ENCODE measurements around the gene ZNF665. TPM values are rescaled to one million over a fixed set of nuclear protein-coding genes. Genes with fewer than 3 reads are reported as not detected.
A peak's percentile ranks its signal among the peaks of the same experiment; 100 is the strongest.

The ZNF665 gene
- total and polyA plus RNA-seq, 3 experiments from 2014 or later: 5.0 to 8.7 (median 5.6) TPM

DNA sequence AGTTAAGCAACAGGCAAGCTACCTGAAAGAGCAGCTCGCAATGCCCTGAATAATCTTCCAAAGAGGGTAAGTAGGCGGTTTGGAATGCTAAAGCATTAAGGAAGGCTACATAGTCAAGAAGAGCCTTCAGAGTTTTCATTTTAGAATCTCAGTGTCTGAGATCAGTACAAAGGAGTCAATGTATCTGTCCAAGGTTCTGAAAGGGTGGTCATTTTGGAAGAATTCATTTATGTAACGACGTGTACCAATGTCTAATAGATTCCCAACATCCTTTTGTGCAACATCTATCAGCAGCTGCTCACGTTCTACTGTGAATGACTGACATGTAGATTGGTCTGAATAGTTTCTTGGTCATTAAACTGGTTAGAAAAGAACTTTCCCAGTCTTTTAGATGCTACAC, 15.2 kb downstream of the ZNF665 start:
- Histone ChIP-seq H3K27ac (ENCODE audit: low read depth, low read length) (no peak overlapping the region), H3K36me3 (ENCODE audit: insufficient read depth, low read length) (no peaks in the 10 kb centered on the region), H3K4me1 (ENCODE audit: insufficient read depth, low read length) (no peaks in the 10 kb centered on the region), H3K9me3 (ENCODE audit: low read length) (peaks cover 14% of the 10 kb centered on the region), H3K4me3 (ENCODE audit: low read length) (no peak overlapping the region), H3K27me3 (ENCODE audit: insufficient read depth, low read length, poor library complexity, severe bottlenecking) (no peaks in the 10 kb centered on the region)
- H3K9me3 Mint-ChIP-seq: peaks cover 23 to 68% (median 38%) of the 10 kb centered on the region in 5 donors
- ChIA-PET CTCF (no interaction called here), POLR2A (no interaction called here)
- no peak for DNase-seq
- H3K27me3 Mint-ChIP-seq: no peaks in the 10 kb centered on the region
- peaks cover 12 to 73% (median 63%) of the 10 kb centered on the region in 3 donors for H3K36me3 Mint-ChIP-seq
- H3K4me1 Mint-ChIP-seq: no peaks in the 10 kb centered on the region
- no peak overlapping the region for H3K27ac Mint-ChIP-seq
- H3K4me3 Mint-ChIP-seq: no peak overlapping the region

DNA sequence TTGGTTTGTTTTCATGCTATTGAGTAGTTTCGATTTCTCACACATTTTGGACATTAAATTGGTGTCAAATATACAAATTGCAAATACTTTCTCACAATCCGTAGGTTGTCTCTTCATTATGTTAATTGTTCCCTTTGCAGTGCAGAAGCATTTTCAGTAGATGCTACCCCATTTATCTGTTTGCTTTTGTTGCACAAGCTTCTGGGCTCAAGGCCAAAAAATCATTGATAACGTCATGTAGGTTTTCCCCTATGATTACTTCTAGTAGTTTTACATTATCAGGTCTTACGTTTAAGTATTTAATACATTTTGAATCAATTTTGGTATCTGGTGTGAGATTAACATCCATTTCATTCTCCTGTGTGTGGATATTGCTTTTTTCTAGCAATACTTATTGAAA, 20.3 kb downstream of the ZNF665 start:
- CTCF ChIA-PET: no interaction called here
- peaks cover 8 to 52% (median 46%) of the 10 kb centered on the region in 3 donors for H3K36me3 Mint-ChIP-seq

DNA sequence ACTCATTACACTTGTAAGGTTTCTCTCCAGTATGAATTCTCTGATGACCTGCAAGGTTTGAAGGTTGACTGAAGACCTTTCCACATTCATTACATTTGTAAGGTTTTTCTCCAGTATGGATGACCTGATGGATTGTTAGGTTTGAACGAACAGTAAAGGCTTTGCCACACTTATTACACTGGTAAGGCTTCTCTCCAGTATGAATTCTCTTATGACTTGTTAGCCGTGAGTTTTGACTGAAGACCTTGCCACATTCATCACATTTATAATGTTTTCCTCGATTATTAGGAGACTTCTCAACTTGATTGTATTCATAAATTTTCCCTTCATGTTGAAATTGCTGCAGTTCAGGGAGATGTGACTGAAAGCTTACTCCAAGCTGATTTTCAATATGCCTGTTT, 27.5 kb downstream of the ZNF665 start:
- Mint-ChIP-seq H3K27me3 (peaks cover 0 to 2% of the 10 kb centered on the region in 2 donors), H3K4me3 (no peak overlapping the region), H3K4me1 (no peaks in the 10 kb centered on the region), H3K27ac (no peak overlapping the region), H3K36me3 (peaks cover 10 to 40% (median 40%) of the 10 kb centered on the region in 3 donors), H3K9me3 (peaks cover 47 to 82% (median 76%) of the 10 kb centered on the region in 5 donors)
- Histone ChIP-seq H3K27me3 (ENCODE audit: insufficient read depth, low read length, poor library complexity, severe bottlenecking) (no peaks in the 10 kb centered on the region), H3K4me3 (ENCODE audit: low read length) (no peak overlapping the region), H3K9me3 (ENCODE audit: low read length) (peaks cover 28% of the 10 kb centered on the region), H3K27ac (ENCODE audit: low read depth, low read length) (no peak overlapping the region), H3K36me3 (ENCODE audit: insufficient read depth, low read length) (no peaks in the 10 kb centered on the region), H3K4me1 (ENCODE audit: insufficient read depth, low read length) (no peaks in the 10 kb centered on the region)
- no peak for DNase-seq
- POLR2A ChIA-PET: no interaction called here
- CTCF ChIA-PET: no interaction called here

More for the DNA sequence above, 20.3 kb downstream of the ZNF665 start:
- no peak for DNase-seq
- Mint-ChIP-seq H3K27me3 (no peaks in the 10 kb centered on the region), H3K4me3 (no peak overlapping the region), H3K9me3 (peaks cover 34 to 78% (median 57%) of the 10 kb centered on the region in 5 donors), H3K4me1 (no peaks in the 10 kb centered on the region), H3K27ac (no peak overlapping the region)
- Histone ChIP-seq H3K9me3 (ENCODE audit: low read length) (peaks cover 14% of the 10 kb centered on the region), H3K4me3 (ENCODE audit: low read length) (no peak overlapping the region), H3K27me3 (ENCODE audit: insufficient read depth, low read length, poor library complexity, severe bottlenecking) (no peaks in the 10 kb centered on the region), H3K36me3 (ENCODE audit: insufficient read depth, low read length) (no peaks in the 10 kb centered on the region), H3K4me1 (ENCODE audit: insufficient read depth, low read length) (no peaks in the 10 kb centered on the region), H3K27ac (ENCODE audit: low read depth, low read length) (no peak overlapping the region)
- POLR2A ChIA-PET: no interaction called here

DNA sequence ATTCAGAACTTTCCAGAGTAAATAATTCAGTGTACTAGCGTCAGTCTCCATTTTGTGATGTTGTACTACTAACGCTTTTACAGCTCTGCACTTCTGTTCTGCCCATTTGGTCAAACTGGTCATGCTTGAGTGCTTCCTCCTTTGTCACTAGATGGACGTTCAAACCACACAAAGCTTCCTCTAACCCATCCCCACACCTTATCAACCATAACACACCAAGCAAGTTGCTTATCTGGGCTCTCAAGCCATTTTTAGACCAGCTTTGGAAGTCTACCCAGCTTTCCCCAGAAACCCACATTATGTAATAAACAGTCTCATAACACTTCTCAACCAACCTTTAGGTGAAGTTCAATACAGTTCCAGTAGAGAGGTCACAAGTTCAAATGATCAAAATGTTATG, 32.0 kb downstream of the ZNF665 start:
- CTCF ChIA-PET: no interaction called here

DNA sequence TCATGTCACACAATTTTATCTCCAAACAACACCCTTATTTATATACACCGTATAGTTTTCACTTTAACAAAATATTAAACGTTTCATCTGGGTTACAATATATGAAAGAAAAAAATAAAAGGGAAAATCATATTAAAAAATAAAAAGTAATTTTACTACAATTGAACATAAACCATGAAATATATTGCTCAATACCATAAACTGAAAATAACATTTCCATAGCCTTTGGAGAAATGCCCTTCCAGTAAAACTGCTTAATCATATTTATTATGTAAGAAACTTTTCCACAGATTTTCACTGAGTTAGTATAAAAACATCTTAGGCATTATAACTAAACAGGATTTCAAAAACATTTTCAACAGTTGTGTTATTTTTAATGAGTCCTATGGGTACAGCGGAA, 32.8 kb downstream of the ZNF665 start:
- ChIA-PET POLR2A (no interaction called here), CTCF (no interaction called here)
- no peak overlapping the region for H3K4me3 ChIP-seq (ENCODE audit: low read length)
- peaks cover 0 to 5% of the 10 kb centered on the region in 2 donors for H3K27me3 Mint-ChIP-seq
- no peak for DNase-seq
- H3K9me3 ChIP-seq (ENCODE audit: low read length): peaks cover 16% of the 10 kb centered on the region
- H3K9me3 Mint-ChIP-seq: peaks cover 23 to 83% (median 66%) of the 10 kb centered on the region in 5 donors
- no peak overlapping the region for H3K27ac ChIP-seq (ENCODE audit: low read depth, low read length)
- no peaks in the 10 kb centered on the region for H3K27me3 ChIP-seq (ENCODE audit: insufficient read depth, low read length, poor library complexity, severe bottlenecking)
- H3K4me1 ChIP-seq (ENCODE audit: insufficient read depth, low read length): peaks cover 9% of the 10 kb centered on the region
- no peaks in the 10 kb centered on the region for H3K36me3 ChIP-seq (ENCODE audit: insufficient read depth, low read length)
- H3K4me1 Mint-ChIP-seq: peaks cover 13 to 32% (median 19%) of the 10 kb centered on the region in 3 donors
- H3K4me3 Mint-ChIP-seq: no peak overlapping the region
- no peak overlapping the region for H3K27ac Mint-ChIP-seq
- peaks cover 3 to 41% (median 37%) of the 10 kb centered on the region in 3 donors for H3K36me3 Mint-ChIP-seq

More for the DNA sequence above, 32.0 kb downstream of the ZNF665 start:
- Histone ChIP-seq H3K4me1 (ENCODE audit: insufficient read depth, low read length) (peaks cover 9% of the 10 kb centered on the region), H3K9me3 (ENCODE audit: low read length) (peaks cover 24% of the 10 kb centered on the region), H3K36me3 (ENCODE audit: insufficient read depth, low read length) (no peaks in the 10 kb centered on the region), H3K4me3 (ENCODE audit: low read length) (no peak overlapping the region), H3K27me3 (ENCODE audit: insufficient read depth, low read length, poor library complexity, severe bottlenecking) (no peaks in the 10 kb centered on the region), H3K27ac (ENCODE audit: low read depth, low read length) (no peak overlapping the region)
- Mint-ChIP-seq H3K27ac (no peak overlapping the region), H3K4me3 (peak overlapping the region in 4 of 7 donors; percentile 8 to 24 (median 16)), H3K9me3 (peaks cover 30 to 85% (median 74%) of the 10 kb centered on the region in 5 donors), H3K27me3 (peaks cover 0 to 5% of the 10 kb centered on the region in 2 donors), H3K36me3 (peaks cover 9 to 42% (median 40%) of the 10 kb centered on the region in 3 donors), H3K4me1 (peaks cover 13 to 29% (median 19%) of the 10 kb centered on the region in 3 donors)
- POLR2A ChIA-PET: no interaction called here
- no peak for DNase-seq

DNA sequence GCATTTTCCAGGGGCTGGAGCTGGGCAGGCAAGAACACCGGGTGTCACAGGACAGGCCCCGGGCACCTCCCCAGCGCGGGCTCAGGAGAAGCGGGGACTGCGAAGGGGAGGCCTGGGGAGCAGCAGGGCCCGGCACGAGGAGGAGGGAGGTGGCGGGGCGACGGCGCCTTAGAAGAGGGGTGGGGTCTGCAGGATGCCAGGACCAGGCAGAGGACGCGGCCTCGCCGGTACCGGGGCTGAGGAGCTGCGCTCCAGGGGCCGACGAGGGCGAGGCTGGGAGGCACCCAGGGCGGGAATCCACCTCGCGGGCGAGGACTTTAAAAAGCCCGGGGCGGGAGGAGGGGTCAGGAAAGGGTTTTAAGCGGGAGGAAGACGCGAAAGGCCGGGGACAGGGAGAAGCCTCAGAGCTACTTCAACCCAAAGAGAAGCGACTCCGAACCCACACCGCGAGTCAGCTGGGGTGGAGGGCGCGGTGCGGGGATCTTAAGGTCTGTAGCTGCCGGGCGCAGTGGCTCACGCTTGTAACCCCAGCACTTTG, 35.0 kb downstream of the ZNF665 start:
- CTCF ChIA-PET: no interaction called here

DNA sequence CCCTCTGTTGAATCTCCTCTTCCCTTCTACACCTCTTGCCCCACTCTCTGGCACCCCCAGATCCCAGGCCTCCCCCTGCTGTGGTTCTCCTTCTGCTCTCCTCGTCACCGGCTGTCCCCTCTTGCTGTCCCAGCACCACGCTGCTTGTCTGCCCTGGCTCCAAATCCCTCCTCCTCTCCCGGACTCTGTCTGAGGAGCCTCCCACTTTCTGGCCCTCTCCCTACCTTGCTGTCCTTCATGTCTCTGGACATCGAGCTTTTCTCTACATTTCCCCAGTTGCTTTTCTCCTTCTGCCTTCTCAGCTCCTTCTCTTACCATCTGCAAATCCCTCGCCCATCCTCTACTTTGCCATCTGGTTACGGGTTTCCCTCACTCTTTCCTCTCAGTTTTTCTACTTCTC, 35.5 kb downstream of the ZNF665 start:
- Mint-ChIP-seq H3K27me3 (peaks cover 0 to 5% of the 10 kb centered on the region in 2 donors), H3K27ac (peak overlapping the region in 7 of 8 donors; percentile 39 to 95 (median 72)), H3K9me3 (peaks cover 18 to 79% (median 59%) of the 10 kb centered on the region in 5 donors), H3K4me1 (peaks cover 19 to 37% (median 19%) of the 10 kb centered on the region in 3 donors), H3K36me3 (peaks cover 18 to 58% (median 49%) of the 10 kb centered on the region in 3 donors), H3K4me3 (peak overlapping the region; percentile 67 to 94 (median 85))
- ChIA-PET CTCF (no interaction called here), POLR2A (interaction anchor here (0.6 kb wide), 1 partner anchor 53 kb away, joined by 11 read pairs; no protein-coding TSS in a partner anchor)
- Histone ChIP-seq H3K27ac (ENCODE audit: low read depth, low read length) (peak overlapping the region; percentile 57), H3K36me3 (ENCODE audit: insufficient read depth, low read length) (peaks cover 3% of the 10 kb centered on the region), H3K9me3 (ENCODE audit: low read length) (no peaks in the 10 kb centered on the region), H3K4me1 (ENCODE audit: insufficient read depth, low read length) (peaks cover 9% of the 10 kb centered on the region), H3K27me3 (ENCODE audit: insufficient read depth, low read length, poor library complexity, severe bottlenecking) (no peaks in the 10 kb centered on the region), H3K4me3 (ENCODE audit: low read length) (peak overlapping the region; percentile 70)
- no peak for DNase-seq

More for the DNA sequence above, 35.0 kb downstream of the ZNF665 start:
- H3K4me1 ChIP-seq (ENCODE audit: insufficient read depth, low read length): peaks cover 9% of the 10 kb centered on the region
- DNase-seq: peak in 2 of 5 donors; percentile 15 to 22
- H3K4me1 Mint-ChIP-seq: peaks cover 19 to 37% (median 19%) of the 10 kb centered on the region in 3 donors
- peak overlapping the region; percentile 70 for H3K4me3 ChIP-seq (ENCODE audit: low read length)
- H3K27ac Mint-ChIP-seq: peak overlapping the region in 7 of 8 donors; percentile 50 to 95 (median 61)
- H3K9me3 ChIP-seq (ENCODE audit: low read length): no peaks in the 10 kb centered on the region
- peaks cover 14 to 80% (median 61%) of the 10 kb centered on the region in 5 donors for H3K9me3 Mint-ChIP-seq
- peaks cover 0 to 5% of the 10 kb centered on the region in 2 donors for H3K27me3 Mint-ChIP-seq
- peak overlapping the region; percentile 67 to 94 (median 85) for H3K4me3 Mint-ChIP-seq
- peaks cover 3% of the 10 kb centered on the region for H3K36me3 ChIP-seq (ENCODE audit: insufficient read depth, low read length)
- H3K27me3 ChIP-seq (ENCODE audit: insufficient read depth, low read length, poor library complexity, severe bottlenecking): no peaks in the 10 kb centered on the region
- peaks cover 14 to 53% (median 45%) of the 10 kb centered on the region in 3 donors for H3K36me3 Mint-ChIP-seq
- peak overlapping the region; percentile 57 for H3K27ac ChIP-seq (ENCODE audit: low read depth, low read length)
- POLR2A ChIA-PET: no interaction called here

DNA sequence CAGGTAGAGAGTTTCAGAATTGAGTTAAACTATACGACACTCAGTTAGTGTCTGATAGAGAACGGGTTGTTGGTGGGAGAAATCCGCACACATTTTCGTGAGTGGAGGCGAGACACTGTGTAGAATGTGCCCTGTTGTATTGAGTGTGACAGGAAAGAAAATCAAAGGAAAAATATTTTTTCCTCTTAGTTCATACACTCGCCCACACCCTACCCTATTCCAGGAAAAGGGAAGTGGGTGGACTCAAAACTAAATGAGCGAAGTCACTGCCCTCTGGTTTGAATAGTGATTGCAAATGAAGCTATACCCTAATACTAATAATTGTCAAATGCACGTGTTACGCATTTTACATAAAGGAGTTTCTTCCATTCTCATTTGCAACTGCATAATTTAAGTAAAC, 36.3 kb downstream of the ZNF665 start:
- Mint-ChIP-seq H3K27me3 (peaks cover 0 to 5% of the 10 kb centered on the region in 2 donors), H3K9me3 (peaks cover 18 to 80% (median 58%) of the 10 kb centered on the region in 5 donors), H3K4me3 (peak overlapping the region; percentile 4 to 87 (median 84)), H3K4me1 (peaks cover 19 to 37% (median 19%) of the 10 kb centered on the region in 3 donors), H3K27ac (peak overlapping the region in 6 of 8 donors; percentile 19 to 90 (median 64)), H3K36me3 (peaks cover 18 to 62% (median 54%) of the 10 kb centered on the region in 3 donors)
- Histone ChIP-seq H3K27ac (ENCODE audit: low read depth, low read length) (no peak overlapping the region), H3K27me3 (ENCODE audit: insufficient read depth, low read length, poor library complexity, severe bottlenecking) (no peaks in the 10 kb centered on the region), H3K4me3 (ENCODE audit: low read length) (peak overlapping the region; percentile 70), H3K36me3 (ENCODE audit: insufficient read depth, low read length) (peaks cover 3% of the 10 kb centered on the region), H3K9me3 (ENCODE audit: low read length) (no peaks in the 10 kb centered on the region), H3K4me1 (ENCODE audit: insufficient read depth, low read length) (peaks cover 9% of the 10 kb centered on the region)
- POLR2A ChIA-PET: no interaction called here
- no peak for DNase-seq
- CTCF ChIA-PET: no interaction called here

Data from CD8-positive, alpha-beta memory T cell (primary cell).